ENCODE measurements around the gene AKAP1. TPM values are rescaled to one million over a fixed set of nuclear protein-coding genes. Genes with fewer than 3 reads are reported as not detected.
A peak's percentile ranks its signal among the peaks of the same experiment; 100 is the strongest.

AKAP1 gene
- total RNA-seq, 4 donors from 2014 or later, result 22.6 to 51.9 (median 33.3) TPM

DNA sequence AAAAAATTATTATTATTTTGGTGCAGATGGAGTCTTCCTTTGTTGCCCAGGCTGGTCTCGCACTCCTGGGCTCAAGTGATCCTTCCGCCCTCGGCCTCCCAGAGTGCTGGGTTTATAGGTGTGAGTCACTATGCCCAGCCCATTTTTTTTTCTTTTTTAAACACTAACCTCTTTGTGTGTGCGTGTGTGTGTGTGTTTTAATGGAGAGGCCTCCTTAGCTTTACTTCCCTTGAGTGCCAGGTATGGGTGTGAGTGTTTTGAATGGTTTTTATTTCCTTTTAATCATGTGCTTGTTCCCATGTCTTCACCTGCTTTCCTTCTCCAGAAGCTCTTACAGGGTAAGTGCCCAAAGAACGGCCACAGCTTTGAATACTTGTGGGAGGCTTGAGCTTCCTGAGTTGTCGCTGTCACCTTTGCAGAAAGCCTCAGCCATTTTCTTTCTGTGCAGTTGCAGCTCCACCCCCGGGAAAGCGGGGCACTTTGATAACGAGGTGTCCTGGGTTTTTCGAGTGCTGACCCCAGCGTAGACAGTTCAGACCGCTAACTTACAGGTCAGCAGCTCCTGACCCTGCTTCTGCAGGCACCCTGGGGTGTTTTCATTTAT lies 22.6 kb downstream of the AKAP1 start:
- Histone ChIP-seq H3K4me3 (no peak overlapping the region), H3K36me3 (peaks cover 0 to 45% (median 1%) of the 10 kb centered on the region in 3 donors), H3K4me1 (peaks cover 16 to 63% (median 33%) of the 10 kb centered on the region in 3 donors), H3K27ac (peak overlapping the region; percentile 37 to 74 (median 60)), H3K9me3 (no peaks in the 10 kb centered on the region), H3K27me3 (no peaks in the 10 kb centered on the region)
- no peak for DNase-seq
- 55 to 57% methylated on average over 8 to 10 of the region's 12 CpGs for WGBS, 2 donors
- intact Hi-C loops (cut with DNase I), result no loop called here
- TF ChIP-seq POLR2A (IDR thresholded peaks at IDR 0.05), result no peak
- TF ChIP-seq, protein P1, sequence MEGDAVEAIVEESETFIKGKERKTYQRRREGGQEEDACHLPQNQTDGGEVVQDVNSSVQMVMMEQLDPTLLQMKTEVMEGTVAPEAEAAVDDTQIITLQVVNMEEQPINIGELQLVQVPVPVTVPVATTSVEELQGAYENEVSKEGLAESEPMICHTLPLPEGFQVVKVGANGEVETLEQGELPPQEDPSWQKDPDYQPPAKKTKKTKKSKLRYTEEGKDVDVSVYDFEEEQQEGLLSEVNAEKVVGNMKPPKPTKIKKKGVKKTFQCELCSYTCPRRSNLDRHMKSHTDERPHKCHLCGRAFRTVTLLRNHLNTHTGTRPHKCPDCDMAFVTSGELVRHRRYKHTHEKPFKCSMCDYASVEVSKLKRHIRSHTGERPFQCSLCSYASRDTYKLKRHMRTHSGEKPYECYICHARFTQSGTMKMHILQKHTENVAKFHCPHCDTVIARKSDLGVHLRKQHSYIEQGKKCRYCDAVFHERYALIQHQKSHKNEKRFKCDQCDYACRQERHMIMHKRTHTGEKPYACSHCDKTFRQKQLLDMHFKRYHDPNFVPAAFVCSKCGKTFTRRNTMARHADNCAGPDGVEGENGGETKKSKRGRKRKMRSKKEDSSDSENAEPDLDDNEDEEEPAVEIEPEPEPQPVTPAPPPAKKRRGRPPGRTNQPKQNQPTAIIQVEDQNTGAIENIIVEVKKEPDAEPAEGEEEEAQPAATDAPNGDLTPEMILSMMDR (IDR thresholded peaks at IDR 0.05), result no peak

DNA sequence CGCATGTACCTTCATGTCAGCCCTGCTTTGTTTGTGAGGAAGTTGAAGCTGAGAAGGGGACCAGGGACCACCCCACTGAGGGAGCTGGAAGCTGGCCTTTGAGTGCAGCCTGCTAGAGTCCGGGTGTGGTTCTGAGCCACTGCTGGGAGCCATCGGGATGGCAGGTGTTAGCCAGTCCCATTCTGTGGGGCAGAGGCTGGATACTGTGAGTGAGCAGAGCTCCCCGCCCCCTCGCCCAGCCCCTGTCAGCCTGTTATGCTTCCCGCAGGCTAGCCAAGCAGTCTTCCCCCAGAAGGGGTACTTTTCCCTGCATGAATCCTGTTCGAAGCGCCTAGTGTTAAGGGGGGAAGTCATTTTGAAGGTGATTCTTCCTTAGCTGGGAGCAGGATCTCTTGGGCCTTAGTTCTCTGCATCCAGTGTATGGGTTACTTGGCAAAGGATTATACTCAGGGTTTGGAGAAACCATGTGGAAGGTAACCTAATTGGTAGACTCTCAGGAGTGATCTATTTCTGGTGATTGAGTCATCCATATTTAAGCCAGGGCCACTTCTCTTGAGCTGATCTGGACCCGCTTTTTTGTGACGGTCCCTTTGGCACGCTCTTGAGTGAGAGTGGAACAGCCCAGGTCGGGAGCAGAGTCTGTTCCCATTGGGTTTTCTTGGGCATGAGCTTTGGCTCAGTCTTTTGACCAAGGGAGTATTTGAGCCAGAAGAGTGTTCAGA lies 23.8 kb downstream of the AKAP1 start:
- TF ChIP-seq, protein P1 (IDR thresholded peaks at IDR 0.05), result no peak
- no peak for TF ChIP-seq POLR2A (IDR thresholded peaks at IDR 0.05)
- DNase-seq, result no peak
- H3K9me3 ChIP-seq, result no peaks in the 10 kb centered on the region
- H3K27ac ChIP-seq, result peak overlapping the region; percentile 18 to 74 (median 70)
- peaks cover 16 to 57% (median 33%) of the 10 kb centered on the region in 3 donors for H3K4me1 ChIP-seq
- no peaks in the 10 kb centered on the region for H3K27me3 ChIP-seq
- H3K36me3 ChIP-seq, result peaks cover 0 to 57% (median 7%) of the 10 kb centered on the region in 3 donors
- intact Hi-C loops (cut with DNase I), result no loop called here
- H3K4me3 ChIP-seq, result no peak overlapping the region
- 88 to 93% methylated on average over 3 to 10 of the region's 12 CpGs for WGBS, 2 donors

DNA sequence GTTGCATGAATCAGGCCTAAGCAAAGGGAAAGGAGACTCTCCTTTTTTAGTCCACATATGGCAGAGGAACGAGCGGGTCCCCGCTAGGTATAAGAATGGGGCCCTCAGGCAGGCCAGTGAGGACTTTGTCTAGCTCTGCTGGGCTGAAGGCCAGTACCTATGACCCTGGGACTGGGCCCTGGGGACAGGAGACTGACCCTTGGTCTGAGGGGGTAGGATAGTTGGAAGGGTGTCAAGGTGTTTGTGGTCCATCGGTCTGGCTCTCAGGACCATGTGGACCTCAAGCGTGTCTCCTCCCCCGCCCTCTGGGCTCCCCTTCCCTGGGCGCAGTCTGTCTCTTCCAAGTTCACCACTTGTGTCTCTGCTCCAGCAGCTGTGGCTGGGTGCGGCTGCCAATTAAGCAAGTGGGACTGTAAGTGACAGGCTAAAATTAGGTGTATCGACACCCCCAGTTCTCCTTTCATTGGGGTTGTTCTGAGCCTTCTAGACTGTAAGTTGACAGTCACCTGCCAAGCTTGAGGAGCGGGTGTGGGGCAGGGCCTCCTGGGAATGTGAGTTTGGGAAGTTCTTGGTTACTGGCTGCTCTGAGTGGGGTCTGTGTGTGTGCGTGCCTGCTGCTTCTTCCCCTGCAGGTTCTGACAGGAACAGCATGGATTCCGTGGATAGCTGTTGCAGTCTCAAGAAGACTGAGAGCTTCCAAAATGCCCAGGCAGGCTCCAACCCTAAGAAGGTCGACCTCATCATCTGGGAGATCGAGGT lies 24.5 kb downstream of the AKAP1 start:
- intact Hi-C loops (cut with DNase I), result no loop called here
- H3K9me3 ChIP-seq, result no peaks in the 10 kb centered on the region
- H3K27me3 ChIP-seq, result no peaks in the 10 kb centered on the region
- TF ChIP-seq, protein P1 (IDR thresholded peaks at IDR 0.05), result peak in 3 of 6 experiments; percentile 11 to 47 (median 40)
- TF ChIP-seq POLR2A (IDR thresholded peaks at IDR 0.05), result no peak
- peaks cover 16 to 57% (median 33%) of the 10 kb centered on the region in 3 donors for H3K4me1 ChIP-seq
- peaks cover 5 to 65% (median 13%) of the 10 kb centered on the region in 3 donors for H3K36me3 ChIP-seq
- H3K4me3 ChIP-seq, result no peak overlapping the region
- WGBS, 2 donors, result 48 to 53% methylated on average over 4 to 11 of the region's 14 CpGs
- H3K27ac ChIP-seq, result peak overlapping the region; percentile 18 to 74 (median 70)
- DNase-seq, result no peak

DNA sequence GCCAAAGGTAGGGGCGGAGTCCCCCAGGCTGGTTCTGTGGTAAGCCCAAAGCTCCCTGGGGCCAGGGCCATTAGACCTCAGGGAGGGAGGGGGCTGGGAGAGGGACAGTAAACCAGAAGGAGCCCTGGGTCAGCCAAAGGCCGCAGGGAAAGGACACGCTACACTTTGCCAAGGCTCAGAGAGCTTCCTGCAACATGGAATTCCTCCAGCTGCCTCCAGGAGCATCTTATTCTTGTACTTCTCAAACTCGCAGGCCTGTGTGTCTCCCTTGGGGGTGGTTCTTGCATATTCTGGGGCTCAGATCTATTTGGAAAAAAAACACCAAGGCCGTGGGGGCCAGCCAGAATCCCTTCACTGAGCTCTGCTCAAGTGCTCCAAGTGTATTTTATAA lies 25.1 kb downstream of the AKAP1 start:
- Histone ChIP-seq H3K27me3 (no peaks in the 10 kb centered on the region), H3K4me1 (peaks cover 16 to 57% (median 33%) of the 10 kb centered on the region in 3 donors), H3K4me3 (no peak overlapping the region), H3K27ac (peak overlapping the region; percentile 18 to 74 (median 70)), H3K36me3 (peaks cover 10 to 70% (median 14%) of the 10 kb centered on the region in 3 donors), H3K9me3 (no peaks in the 10 kb centered on the region)
- intact Hi-C loops (cut with DNase I), result no loop called here
- WGBS, 2 donors, result 37 to 41% methylated on average over 5 of the region's 5 CpGs
- no peak for DNase-seq
- TF ChIP-seq, protein P1 (IDR thresholded peaks at IDR 0.05), result no peak
- TF ChIP-seq POLR2A (IDR thresholded peaks at IDR 0.05), result no peak
